Inflammatory macrophage treated with lipopolysaccharide for 1 hour (primary cell): Measurements from ENCODE around the gene LGR4.
A peak's percentile ranks its signal among the peaks of the same experiment; 100 is the strongest.

Experiments used
- DNase-seq, 2 donors: peaks; one replicate each; pipeline ENCODE4 v3.0.0-alpha.2; 2020 to 2022

The LGR4 gene

DNA sequence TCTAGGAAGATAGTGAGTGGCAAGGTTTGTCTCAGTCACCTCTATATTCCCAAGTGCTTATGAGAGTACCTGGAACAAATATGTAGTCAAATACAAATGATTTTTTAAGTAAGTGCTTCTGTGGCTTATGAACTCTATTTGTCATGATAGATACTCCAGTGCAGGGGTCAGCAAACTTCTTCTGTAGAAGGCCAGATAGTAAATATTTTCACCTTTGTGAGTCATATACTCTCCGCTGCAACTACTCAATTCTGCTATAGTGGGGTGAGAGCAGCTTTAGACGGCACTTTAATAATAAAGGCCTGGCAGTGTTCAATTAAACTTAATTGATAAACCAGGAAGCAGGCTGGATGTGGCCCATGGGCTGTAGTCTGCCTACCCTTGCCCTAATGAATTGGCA, 97.2 kb downstream of the LGR4 start:
- DNase-seq: no peak

DNA sequence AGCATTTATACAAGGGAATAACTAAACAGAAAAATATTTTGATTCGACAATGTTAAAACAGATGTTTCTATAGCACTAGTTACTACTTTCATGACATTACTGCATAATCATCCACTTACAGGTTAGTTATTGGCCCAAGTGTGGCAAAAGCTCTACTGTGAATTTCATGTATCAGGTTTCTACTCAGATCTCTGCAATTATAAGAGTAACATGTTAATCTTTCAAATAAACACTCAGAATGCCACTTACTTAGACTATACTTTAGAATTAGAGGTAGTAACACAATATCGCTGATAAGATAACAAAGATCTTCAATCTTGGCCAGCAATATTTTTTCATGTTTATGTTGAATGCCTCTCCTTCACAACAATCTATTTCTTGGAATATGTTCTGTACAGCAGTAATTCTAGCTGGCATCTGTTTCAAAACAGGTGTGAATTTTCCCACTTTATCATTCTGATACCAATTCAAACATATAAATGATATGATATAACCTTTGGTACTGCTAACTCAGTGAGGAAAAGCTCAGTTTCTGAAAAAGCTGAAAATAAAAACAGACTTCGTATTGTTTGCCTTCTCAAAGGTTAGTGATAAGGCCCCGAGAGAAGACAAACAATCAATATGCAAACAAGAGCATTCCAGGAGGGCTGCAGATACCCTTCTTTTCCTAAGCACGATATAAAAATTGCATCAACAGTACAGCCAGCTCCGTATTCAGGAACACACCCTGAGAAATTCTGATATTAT, 98.6 kb downstream of the LGR4 start:
- no peak for DNase-seq

DNA sequence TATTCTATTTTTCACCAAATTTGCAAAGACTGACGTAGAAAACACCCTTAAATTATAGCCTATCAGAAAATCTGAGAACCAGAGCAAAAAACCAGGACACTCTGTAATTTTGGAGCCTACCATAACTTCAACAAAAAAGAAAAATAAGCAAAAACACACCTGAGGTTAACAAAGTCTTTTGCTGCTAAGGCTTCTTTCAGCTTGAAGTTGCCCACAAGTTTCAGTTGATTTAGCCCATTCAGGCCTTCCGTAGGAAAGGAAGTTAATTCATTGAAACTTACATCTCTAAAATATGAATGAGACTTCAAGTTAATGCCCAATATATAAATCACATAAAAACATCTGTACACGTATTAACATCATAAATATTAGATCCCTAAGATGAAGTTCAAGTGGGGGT, 99.2 kb downstream of the LGR4 start:
- no peak for DNase-seq

DNA sequence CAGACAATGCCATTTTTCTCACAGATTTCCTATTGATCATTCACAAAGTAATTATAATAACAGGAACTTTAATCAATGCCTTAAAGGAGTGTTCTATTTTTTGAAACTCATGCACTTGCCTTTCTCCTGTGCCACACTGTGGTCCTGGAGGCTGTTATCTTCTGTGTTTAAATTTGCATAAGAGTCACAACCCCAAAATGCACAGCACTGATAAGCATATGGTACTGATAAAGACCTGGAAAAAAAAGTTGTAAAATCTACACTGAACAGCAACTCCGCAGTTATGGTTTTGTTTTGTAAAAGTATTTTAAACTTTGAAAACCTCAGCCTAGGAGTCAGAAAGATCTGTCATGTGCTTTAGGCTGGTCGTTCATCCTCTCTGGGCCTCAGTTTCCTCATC, 100.4 kb downstream of the LGR4 start:
- DNase-seq: no peak

DNA sequence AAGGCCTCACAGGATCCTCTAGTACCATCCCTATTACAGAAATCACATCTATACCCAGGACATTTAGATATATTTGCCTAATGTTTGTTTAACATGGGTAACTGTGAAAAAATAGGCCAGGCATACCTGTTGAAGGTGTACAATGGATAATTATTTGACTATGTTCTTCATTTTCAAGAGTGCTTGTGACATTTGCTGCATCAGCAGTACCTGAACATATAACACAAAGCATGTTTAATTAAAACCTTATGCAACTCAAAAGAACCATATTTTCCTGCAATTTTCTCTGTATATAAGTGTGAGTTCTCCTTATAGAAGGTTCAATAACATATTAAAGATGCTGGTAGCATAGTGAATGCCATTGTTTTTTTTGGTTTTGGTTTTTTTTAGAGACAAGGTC, 101.1 kb downstream of the LGR4 start:
- DNase-seq: no peak

DNA sequence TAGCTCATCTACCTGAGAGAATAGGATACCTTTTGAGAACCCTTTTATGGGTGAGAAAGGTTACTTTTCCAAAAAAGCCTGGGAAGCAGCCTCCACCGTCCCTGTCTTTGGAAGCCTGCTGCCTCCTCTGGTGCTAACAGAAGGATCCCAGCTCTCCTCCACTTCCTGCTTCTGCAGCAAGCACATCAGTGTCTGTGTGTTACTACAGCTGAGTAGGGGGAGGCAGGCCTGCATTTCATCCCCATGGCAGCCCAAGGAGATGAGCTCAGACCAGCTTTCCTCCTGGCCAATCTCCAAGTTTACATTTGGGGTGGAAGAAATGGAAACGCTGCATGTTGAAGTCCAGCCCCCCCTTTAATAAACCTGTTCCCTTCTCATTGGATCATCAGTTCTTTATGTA, 102.2 kb downstream of the LGR4 start:
- no peak for DNase-seq

DNA sequence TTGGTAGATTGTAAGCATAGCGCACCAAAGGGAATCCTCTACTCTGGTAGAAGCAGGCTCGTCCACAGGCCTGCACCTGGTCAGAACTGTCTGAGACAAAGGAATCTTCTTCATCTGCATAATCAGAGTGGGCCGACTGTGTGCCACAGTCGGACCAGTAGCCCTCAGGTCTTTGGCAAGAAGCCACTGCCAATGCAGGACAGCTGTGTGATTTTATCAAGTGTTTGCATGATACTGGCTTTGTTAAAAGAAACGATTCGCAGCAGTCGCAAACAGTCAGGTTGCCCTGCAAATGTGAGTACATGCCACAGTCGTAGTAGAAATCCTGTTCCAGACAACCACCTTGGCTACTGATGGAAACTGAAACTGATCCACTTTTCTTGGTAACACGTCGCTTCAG, 104.7 kb downstream of the LGR4 start:
- no peak for DNase-seq

DNA sequence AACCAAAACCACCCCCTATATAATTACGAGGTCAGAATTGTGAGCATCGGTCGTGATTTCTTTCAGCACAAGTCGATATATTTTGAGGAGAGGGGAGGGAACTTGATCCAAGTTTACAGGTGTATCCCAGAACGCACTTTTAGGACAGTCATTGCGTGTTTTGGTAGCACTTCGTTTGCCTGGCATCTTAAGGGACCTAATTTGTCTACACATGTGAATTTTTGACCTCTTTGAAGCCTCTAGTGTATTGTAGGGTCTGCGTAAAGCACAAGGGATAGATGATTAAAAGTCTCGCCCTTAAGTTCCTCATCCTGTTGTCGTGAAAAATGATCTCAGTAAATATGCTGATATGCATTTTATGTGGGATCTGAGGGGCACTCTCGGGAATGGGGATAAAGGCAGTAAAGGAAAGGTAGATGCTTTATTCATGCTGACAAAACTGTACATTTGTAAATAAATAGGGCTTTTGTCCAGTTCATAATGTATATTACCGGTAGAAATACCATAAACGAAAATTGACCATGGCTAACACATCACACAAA, 108.9 kb downstream of the LGR4 start:
- DNase-seq: no peak

DNA sequence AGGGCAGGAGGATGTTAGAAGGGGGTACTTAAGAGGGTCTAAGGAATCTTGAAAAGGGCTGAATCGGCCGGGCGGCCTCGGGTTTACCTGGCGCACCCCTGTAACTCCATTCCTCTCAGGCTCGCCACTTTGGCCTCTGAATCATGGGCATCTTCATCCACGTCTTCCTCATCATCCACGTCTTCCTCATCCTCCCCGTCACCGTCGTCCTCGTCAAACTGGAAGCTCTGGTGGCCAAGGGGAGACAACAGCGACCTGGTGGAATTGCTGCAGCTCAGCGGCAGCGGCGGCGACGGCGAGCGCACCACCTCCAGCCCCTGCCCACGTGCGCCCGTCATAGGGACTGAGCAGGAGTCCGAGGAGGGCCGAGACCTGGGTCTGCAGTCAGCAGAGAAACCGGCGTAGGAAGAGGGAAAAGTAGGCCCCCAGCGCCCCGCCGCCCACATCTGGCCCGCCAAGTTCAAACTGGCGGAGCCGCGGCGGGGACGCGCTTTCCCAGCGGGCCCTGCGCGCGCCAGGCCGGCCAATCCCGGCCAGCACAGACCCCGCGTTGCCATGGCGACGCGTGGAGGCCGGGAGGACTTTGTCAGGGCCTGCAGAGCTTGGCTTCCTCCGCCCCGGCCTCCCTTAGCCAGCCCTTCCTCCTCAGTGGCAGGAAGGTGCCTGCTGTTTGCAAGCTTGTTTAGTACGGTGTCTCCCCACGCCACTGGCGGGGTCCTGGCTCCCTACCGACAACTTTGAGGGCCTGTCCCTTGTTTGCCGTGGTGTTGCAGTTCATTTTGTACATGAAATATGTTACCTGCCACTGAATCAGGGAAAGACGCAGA, 109.6 kb downstream of the LGR4 start, which contains the start of gene CCDC34:
Gene CCDC34 (minus strand): TSS at position 467 of the 827 bp plus-strand sequence. CDS start 21 bp downstream, at position 446.
- peak; percentile 88 to 91 for DNase-seq

DNA sequence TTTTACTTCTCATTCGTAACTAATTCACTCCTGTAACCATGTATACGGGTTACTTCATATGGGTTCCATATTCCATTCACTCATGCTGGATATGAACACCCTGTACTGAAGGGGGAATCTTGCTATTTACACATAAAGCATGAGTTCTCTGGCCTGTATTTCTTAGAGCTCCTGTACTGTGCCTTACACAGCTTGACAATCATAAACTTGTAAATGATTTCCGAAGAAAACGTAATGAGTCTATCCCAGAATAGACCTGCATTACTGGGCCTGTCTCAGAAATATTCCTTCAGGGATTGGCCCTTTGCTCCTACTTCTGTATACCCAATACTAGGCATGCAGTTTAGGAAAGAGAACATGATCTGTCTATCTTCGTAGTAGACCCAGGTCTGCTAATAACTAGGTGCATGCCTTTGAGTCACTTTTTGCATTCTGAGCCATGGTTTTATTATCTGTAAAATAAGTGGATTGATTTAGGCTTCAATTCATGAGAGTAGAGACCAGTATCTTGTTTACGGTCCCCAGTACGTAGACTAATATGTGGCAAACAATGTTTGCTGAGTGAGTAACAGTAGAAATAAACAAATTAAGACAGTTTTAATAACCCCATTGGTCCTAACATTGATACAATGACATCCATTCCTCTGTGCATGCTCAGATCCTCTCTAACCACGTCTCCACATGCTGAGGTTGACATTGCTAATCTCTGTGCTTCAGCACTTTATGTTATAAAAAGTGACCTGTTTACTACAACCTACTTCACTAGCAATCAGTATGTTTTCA, 110.8 kb downstream of the LGR4 start:
- DNase-seq: no peak

DNA sequence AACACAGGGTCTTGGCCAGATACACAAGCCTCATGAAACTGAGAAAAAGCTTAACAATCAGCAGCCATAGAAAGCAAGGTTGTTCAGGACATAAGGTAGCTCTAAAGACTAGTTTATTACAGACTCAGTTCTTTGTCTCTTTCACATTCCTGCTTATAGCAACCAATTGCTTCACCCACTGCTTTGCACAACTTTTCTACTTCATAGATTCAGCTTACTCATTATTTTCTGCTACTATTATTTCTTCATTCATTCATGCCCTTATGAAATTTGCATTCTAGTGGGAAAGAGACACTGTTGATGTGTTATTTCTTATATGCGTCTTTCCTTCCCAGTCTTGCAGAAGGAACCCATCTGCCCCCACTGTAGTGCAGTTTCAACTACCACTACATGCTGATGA, 114.3 kb downstream of the LGR4 start:
- DNase-seq: peak; percentile 48 to 55

DNA sequence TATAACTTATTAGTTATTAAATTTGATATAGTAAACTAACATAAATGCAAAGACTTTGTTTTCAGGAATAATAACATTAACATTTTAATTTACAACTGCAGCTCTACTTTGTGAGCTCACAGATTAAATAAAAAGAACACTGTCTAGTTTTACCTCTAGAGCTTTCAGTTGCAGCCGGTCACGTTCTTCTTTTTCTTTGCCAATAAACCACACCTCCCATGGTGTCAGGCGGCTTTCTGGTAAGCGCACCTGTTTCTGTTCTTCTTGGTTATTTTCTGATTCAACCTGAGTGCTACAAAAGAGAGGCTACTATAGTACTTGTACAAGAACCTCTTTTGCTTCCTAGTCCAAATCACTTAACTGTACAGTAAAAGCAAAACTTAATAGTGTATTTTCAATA, 115.3 kb downstream of the LGR4 start:
- no peak for DNase-seq

DNA sequence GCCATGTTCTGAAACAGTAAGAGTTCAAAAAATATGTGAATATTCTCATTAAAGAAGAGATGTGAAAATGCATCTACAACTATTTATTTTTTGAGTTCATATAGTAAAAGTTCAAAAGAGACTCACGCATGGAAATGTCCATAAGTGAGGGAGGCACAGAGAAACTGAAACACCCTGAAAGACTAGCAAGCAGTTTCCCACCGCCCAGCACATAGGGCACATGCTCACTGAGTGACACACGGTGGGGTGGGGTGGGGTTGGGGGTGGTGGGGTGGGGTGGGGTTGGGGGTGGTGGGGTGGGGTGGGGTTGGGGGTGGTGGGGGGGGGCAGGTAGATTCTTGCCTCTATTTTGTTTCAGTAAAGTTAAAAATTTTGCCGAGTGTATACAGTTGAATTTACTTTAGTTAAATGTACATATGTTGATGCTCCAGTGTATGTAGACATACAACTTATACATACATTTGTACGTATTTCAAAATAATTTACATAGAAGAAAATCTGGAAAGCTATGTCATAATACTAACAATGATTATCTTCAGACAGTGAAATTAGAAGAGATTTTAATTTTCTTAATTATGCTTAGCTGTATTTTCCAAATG, 115.9 kb downstream of the LGR4 start:
- no peak for DNase-seq

DNA sequence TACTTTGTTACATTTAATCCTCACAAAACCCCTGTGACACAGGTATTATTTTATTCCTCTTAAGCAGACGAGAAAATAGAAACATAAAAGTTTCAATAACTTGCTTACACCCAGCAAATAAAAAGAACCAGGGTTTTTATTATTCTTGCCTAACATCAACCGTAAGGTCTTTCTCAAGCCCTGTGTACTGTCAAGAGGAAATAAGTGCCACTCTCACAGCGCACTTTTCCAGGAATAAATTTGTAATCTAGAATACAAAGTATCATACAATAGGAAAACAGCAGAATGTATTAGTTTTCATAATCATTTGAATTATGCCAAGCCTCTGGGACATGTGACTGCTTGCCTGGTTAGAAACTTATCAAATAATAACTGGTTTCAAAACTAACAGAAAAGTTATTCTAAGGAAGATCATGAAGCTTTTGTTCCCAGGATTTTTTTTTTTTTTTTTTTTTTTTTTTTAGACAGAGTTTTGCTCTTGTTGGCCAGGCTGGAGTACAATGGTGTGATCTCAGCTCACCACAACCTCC, 117.0 kb downstream of the LGR4 start:
- DNase-seq: peak in 1 of 2 donors; percentile 13

DNA sequence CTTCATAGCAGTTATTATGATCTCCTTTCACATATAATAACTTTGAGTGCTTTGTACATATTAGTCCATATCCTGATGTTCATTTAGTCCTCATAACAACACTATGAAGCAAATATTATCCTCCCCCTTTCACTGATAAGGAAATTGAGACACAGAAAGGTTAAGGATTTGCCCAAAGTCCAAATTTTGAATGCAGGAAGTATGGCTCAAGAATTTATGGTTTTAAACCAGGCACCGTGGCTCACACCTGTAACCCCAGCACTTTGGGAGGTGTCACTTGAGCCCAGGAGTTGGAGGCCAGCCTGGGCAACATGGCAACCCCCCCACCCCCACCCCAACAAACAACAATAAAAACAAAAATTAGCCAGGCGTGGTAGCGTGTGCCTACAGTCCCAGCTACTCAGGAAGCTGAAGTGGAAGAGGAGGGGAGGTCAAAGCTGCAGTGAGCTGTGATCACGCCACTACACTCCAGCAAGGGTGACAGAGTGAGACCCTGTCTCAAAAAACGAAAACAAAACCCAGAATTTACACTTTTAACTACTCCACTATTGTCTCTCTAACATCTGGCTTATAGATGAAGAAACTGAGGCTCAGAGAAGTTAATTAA, 118.1 kb downstream of the LGR4 start:
- DNase-seq: no peak

DNA sequence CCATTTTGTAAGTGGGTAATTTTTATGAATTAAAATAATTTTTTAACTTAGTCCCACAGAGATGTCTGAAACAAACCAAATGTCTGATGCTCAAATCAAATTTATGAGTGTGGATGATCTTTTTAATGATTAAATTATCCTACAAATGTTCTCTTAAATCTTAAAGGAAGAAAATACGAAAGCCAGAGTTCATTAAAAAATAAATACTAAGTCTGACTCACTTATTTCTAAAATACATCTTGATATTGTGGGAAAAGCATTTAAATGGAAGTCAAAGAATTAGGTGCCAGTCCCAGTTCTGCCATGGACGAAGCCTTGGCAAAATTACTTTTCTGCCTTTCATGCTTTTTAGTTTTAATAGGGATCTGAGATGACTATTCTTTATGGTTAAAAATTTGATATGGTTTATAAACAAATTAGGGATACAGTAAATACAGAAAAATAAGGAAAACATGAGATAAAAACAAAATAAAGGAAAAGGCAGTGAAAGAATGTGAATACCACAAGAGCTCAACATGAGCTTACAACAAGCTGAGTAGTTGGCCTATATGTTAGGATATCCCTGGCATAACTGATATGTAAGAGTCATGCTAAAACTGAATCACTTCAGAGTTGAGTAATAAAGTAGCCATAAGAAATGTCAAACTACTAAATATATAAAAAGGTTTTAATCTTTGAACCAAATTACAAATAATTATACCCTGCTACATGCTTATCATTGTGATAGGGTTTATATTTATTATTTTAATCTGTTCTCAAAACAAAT, 118.8 kb downstream of the LGR4 start:
- DNase-seq: no peak

DNA sequence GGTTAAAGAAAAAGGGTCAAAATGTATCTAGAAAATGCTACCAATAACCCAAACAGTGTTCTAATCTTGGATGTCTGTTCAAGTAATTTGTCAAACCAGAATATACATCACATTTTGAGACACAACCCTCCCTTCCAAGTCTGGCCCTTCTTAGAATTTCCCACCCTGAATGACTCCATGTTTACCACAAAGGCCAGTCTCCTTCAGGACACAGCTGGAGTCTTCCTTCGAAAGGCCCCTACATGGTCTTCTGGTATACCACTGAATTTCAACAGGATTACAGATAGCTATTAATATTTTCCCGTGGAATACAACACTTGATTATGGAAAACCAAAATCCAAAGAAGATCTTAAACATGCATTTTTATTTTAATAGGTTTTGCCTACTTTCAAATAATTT, 119.8 kb downstream of the LGR4 start:
- no peak for DNase-seq

DNA sequence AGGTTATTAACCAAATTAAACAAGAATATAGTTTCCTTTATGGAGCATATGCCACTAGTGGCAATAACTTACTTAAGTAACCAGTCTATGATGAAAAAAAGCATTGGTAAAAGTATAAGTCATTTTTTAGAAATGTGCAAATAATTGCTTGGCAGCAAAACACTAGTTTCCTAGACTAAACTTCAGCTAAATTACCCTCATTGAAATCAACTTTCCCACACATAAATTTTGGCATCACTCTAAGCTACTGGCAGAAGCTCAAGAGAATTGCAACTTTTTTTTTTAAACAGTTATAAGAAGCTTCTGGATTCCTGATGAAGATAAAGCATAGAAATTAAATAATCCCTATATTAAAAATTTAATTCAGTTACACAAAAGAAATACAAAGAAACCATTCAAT, 122.1 kb downstream of the LGR4 start:
- no peak for DNase-seq

DNA sequence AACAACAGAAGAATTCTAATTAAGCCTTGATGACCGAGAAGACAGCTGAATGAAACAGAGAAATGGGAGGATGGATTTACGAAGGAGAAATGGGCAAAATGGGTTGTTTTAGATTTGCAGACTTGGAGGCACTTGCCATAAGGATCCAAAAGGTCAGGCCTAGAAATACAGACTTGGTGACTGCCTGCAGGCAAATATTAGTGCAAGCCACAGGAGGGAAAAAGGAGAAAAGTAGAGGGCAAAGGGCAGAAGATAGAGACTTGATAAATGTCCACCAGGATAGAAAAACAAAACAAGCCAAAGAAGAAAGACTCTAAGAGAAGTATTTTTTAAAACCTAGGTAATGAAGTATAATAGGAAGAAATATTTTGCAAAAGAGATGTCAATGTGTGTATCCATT, 122.7 kb downstream of the LGR4 start:
- no peak for DNase-seq

DNA sequence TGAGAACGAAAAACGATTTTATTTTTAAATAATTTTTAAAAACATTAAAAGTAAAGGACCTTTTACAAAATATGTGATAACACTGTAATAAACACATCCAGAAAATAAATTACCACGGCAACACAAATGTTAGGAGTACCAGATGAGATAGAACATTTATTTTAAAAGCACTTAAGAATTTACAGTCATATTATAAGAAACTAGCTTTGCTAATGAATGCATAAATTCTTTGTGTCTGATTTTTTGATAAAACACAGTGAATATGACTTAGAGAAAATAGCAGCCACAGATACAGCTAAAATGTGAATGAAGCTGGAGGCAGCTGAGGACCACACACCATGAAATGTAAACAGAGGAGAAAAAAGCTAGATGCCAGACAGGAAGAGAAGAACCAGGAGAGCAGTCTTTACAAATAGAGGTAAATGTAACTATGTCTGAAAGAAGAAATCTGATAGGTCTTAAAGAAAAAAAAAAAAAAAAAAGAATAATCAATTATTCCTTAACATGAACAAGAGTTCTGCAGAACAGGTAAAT, 124.2 kb downstream of the LGR4 start:
- no peak for DNase-seq
